GM23338 (cell line): Measurements from ENCODE around the gene TBC1D9. TPM values are rescaled to one million over a fixed set of nuclear protein-coding genes. Genes with fewer than 3 reads are reported as not detected.

ENCODE experiments used
- ATAC-seq: fragments of 200-7000 bp; cut with Tn5 transposase; 3 replicates; pipeline ENCODE4 v1.9.1; 2020
- DNase-seq: peaks from one replicate; pipeline ENCODE4 v3.0.0-alpha.2; 2015; ENCODE audit warnings: low spot score
- H2AFZ ChIP-seq: fragments of 200-600 bp; sonication (generic); 2 replicates; pipeline ENCODE4 v1.8.0; 2016; ENCODE audit warnings: antibody characterized with exemption, mild to moderate bottlenecking, moderate library complexity
- H3F3A ChIP-seq: fragments of 200-600 bp; sonication (generic); replicated peaks from 2 replicates; pipeline ENCODE4 v1.8.0; 2017; ENCODE audit warnings: antibody characterized with exemption, mixed run types, low read depth
- H3K27ac ChIP-seq: fragments of 200-600 bp; sonication (generic); 2 replicates; pipeline ENCODE4 v1.6.1; 2016; ENCODE audit warnings: low read depth
- H3K27me3 ChIP-seq: fragments of 200-600 bp; sonication (generic); 2 replicates; pipeline ENCODE4 v1.8.0; 2016; ENCODE audit warnings: mild to moderate bottlenecking, mixed run types, moderate library complexity; ENCODE audit not compliant: insufficient read depth
- H3K36me3 ChIP-seq: fragments of 200-600 bp; sonication (generic); 2 replicates; pipeline ENCODE4 v1.8.0; 2016; ENCODE audit warnings: mild to moderate bottlenecking; ENCODE audit not compliant: insufficient read depth
- H3K4me1 ChIP-seq: fragments of 200-600 bp; sonication (generic); 2 replicates; pipeline ENCODE4 v1.8.0; 2016; ENCODE audit warnings: mild to moderate bottlenecking, moderate library complexity; ENCODE audit not compliant: insufficient read depth
- H3K4me2 ChIP-seq: fragments of 200-600 bp; sonication (generic); 2 replicates; pipeline ENCODE4 v1.7.1; 2017; ENCODE audit warnings: mixed run types
- H3K4me3 ChIP-seq: fragments of 200-600 bp; sonication (generic); 2 replicates; pipeline ENCODE4 v1.6.1; 2016; ENCODE audit warnings: mixed run types
- H3K79me2 ChIP-seq: fragments of 200-600 bp; sonication (generic); replicated peaks from 2 replicates; pipeline ENCODE4 v1.8.0; 2017; ENCODE audit warnings: mild to moderate bottlenecking; ENCODE audit not compliant: insufficient read depth
- H3K9me2 ChIP-seq: fragments of 200-600 bp; sonication (generic); 2 replicates; pipeline ENCODE4 v1.8.0; 2017; ENCODE audit not compliant: insufficient read depth
- H4K20me1 ChIP-seq: fragments of 200-600 bp; sonication (generic); replicated peaks from 2 replicates; pipeline ENCODE4 v1.8.0; 2017; ENCODE audit warnings: mild to moderate bottlenecking; ENCODE audit not compliant: insufficient read depth
- H3K27ac Mint-ChIP-seq: 2 replicates; pipeline ENCODE4 v1.8.0; 2020; ENCODE audit warnings: inconsistent platforms, mild to moderate bottlenecking, moderate library complexity, mixed read lengths
- H3K27me3 Mint-ChIP-seq: 3 replicates; pipeline ENCODE4 v1.8.0; 2022; ENCODE audit warnings: low read depth, mild to moderate bottlenecking, moderate library complexity, mixed read lengths, inconsistent platforms; ENCODE audit not compliant: insufficient read depth, poor library complexity
- H3K36me3 Mint-ChIP-seq: 3 replicates; pipeline ENCODE4 v1.8.0; 2021; ENCODE audit warnings: low read depth, mild to moderate bottlenecking, inconsistent platforms, moderate library complexity, mixed read lengths
- H3K4me1 Mint-ChIP-seq: 3 replicates; pipeline ENCODE4 v1.8.0; 2020; ENCODE audit warnings: mild to moderate bottlenecking, inconsistent platforms, mixed read lengths
- H3K4me3 Mint-ChIP-seq: 3 replicates; pipeline ENCODE4 v1.8.0; 2021; ENCODE audit warnings: moderate library complexity, mild to moderate bottlenecking, inconsistent platforms, mixed read lengths
- H3K9me3 Mint-ChIP-seq: 3 replicates; pipeline ENCODE4 v1.8.0; 2020; ENCODE audit warnings: moderate library complexity, mild to moderate bottlenecking, inconsistent platforms, mixed read lengths
- CREB1 ChIP-seq: fragments of 250-450 bp; sonication (Bioruptor Pico); IDR thresholded peaks from 2 replicates; pipeline ENCODE4 v1.5.0; 2020; ENCODE audit warnings: low read depth, mild to moderate bottlenecking, moderate library complexity
- EZH2 ChIP-seq: fragments of 200-600 bp; sonication (generic); IDR thresholded peaks from one replicate; pipeline ENCODE4 v1.8.0; 2017; ENCODE audit warnings: antibody characterized with exemption, mild to moderate bottlenecking, low read depth; ENCODE audit not compliant: unreplicated experiment
- EZH2phosphoT487 ChIP-seq: fragments of 200-600 bp; sonication (generic); IDR thresholded peaks from one replicate; pipeline ENCODE4 v1.8.1; 2018; ENCODE audit warnings: antibody characterized with exemption; ENCODE audit not compliant: unreplicated experiment
- JUNB ChIP-seq: IDR thresholded peaks from one replicate; pipeline ENCODE4 v1.6.1; 2016; ENCODE audit warnings: antibody characterized with exemption; ENCODE audit not compliant: unreplicated experiment
- NANOG ChIP-seq: IDR thresholded peaks from 2 replicates; pipeline ENCODE4 v1.6.1; 2016; ENCODE audit warnings: antibody characterized with exemption, borderline replicate concordance
- STAT1 ChIP-seq: IDR thresholded peaks from one replicate; pipeline ENCODE4 v1.6.1; 2016; ENCODE audit warnings: antibody characterized with exemption; ENCODE audit not compliant: unreplicated experiment
- ZNF114 ChIP-seq: fragments of 250-450 bp; sonication (Bioruptor Pico); IDR thresholded peaks from 2 replicates; pipeline ENCODE4 v1.5.0; 2020; ENCODE audit warnings: mild to moderate bottlenecking, moderate library complexity
- polyA plus RNA-seq: library from polyadenylated mRNA; unstranded; fragments of >200 nt; fragmentation: Nextera tagmentation; extraction: Ambion mirVana; gene quantifications from 2 replicates; pipeline ENCODE4 v1.2.1, GENCODE V29; 2016
- total RNA-seq: library from RNA; depleted of rRNA; stranded (reverse); fragments of >200 nt; shearing (Covaris generic); gene quantifications from 2 replicates; pipeline ENCODE4 v1.2.3, GENCODE V29; 2014
- TF ChIP-seq, protein P1 (sequence below): IDR thresholded peaks from one replicate; pipeline ENCODE4 v1.6.1; 2018; ENCODE audit warnings: antibody characterized with exemption; ENCODE audit not compliant: unreplicated experiment
- TF ChIP-seq, protein P2 (sequence below), 2 experiments: fragments of 200-600 bp in 1 of 2; sonication (generic) in 1 of 2; conservative IDR thresholded peaks; 2 replicates each; pipeline versions ENCODE4 v1.5.1 to v1.6.1; 2016 to 2017; ENCODE audit warnings: antibody characterized with exemption in 2 of 2, low read depth in 2 of 2, mild to moderate bottlenecking in 2 of 2, moderate library complexity in 1 of 2

Gene TBC1D9
- total and polyA plus RNA-seq, 2 experiments from 2014 or later, result 0.03 to 0.56 TPM

DNA sequence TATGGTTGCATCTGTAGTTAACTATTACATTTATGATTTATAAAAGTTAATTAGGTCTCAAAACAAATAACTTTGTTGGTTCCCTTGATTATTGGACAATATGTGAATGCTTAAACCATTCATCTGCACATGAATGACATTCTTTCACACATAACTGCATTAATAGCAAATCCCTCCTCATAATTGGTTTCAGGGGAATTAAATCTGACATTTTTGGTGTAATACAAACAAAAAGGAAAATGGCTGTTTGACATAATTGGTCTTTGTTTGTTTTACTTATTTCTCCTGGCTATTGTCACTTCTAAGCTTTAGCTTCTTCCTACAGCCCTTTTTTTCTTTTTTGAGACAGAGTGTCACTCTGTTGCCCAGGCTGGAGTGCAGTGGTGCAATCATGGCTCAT, 71.9 kb downstream of the TBC1D9 start:
- Mint-ChIP-seq H3K9me3 (no peaks in the 10 kb centered on the region), H3K27ac (no peak overlapping the region), H3K4me3 (no peak overlapping the region), H3K36me3 (no peaks in the 10 kb centered on the region), H3K4me1 (peaks cover 5% of the 10 kb centered on the region), H3K27me3 (peaks cover 7% of the 10 kb centered on the region)
- Histone ChIP-seq H3K4me3 (no peak overlapping the region), H2AFZ (no peak overlapping the region), H3K4me2 (no peak overlapping the region), H3K79me2 (no peaks in the 10 kb centered on the region), H3F3A (no peaks in the 10 kb centered on the region), H3K9me2 (no peaks in the 10 kb centered on the region), H3K4me1 (no peaks in the 10 kb centered on the region; the same call in 1 of the 2 replicates), H3K27ac (no peak overlapping the region), H4K20me1 (no peaks in the 10 kb centered on the region), H3K36me3 (no peaks in the 10 kb centered on the region), H3K27me3 (peaks cover 12% of the 10 kb centered on the region; the same call in 1 of the 2 replicates)
- ATAC-seq (no peak), DNase-seq (no peak)
- TF ChIP-seq NANOG (no peak), EZH2phosphoT487 (no peak), STAT1 (no peak)
- TF ChIP-seq, protein P1, sequence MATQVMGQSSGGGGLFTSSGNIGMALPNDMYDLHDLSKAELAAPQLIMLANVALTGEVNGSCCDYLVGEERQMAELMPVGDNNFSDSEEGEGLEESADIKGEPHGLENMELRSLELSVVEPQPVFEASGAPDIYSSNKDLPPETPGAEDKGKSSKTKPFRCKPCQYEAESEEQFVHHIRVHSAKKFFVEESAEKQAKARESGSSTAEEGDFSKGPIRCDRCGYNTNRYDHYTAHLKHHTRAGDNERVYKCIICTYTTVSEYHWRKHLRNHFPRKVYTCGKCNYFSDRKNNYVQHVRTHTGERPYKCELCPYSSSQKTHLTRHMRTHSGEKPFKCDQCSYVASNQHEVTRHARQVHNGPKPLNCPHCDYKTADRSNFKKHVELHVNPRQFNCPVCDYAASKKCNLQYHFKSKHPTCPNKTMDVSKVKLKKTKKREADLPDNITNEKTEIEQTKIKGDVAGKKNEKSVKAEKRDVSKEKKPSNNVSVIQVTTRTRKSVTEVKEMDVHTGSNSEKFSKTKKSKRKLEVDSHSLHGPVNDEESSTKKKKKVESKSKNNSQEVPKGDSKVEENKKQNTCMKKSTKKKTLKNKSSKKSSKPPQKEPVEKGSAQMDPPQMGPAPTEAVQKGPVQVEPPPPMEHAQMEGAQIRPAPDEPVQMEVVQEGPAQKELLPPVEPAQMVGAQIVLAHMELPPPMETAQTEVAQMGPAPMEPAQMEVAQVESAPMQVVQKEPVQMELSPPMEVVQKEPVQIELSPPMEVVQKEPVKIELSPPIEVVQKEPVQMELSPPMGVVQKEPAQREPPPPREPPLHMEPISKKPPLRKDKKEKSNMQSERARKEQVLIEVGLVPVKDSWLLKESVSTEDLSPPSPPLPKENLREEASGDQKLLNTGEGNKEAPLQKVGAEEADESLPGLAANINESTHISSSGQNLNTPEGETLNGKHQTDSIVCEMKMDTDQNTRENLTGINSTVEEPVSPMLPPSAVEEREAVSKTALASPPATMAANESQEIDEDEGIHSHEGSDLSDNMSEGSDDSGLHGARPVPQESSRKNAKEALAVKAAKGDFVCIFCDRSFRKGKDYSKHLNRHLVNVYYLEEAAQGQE, result no peak
- TF ChIP-seq, protein P2, sequence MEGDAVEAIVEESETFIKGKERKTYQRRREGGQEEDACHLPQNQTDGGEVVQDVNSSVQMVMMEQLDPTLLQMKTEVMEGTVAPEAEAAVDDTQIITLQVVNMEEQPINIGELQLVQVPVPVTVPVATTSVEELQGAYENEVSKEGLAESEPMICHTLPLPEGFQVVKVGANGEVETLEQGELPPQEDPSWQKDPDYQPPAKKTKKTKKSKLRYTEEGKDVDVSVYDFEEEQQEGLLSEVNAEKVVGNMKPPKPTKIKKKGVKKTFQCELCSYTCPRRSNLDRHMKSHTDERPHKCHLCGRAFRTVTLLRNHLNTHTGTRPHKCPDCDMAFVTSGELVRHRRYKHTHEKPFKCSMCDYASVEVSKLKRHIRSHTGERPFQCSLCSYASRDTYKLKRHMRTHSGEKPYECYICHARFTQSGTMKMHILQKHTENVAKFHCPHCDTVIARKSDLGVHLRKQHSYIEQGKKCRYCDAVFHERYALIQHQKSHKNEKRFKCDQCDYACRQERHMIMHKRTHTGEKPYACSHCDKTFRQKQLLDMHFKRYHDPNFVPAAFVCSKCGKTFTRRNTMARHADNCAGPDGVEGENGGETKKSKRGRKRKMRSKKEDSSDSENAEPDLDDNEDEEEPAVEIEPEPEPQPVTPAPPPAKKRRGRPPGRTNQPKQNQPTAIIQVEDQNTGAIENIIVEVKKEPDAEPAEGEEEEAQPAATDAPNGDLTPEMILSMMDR (conservative IDR thresholded peaks at IDR 0.05; ENCODE audit: low read depth in 2 of 2), result no peak

DNA sequence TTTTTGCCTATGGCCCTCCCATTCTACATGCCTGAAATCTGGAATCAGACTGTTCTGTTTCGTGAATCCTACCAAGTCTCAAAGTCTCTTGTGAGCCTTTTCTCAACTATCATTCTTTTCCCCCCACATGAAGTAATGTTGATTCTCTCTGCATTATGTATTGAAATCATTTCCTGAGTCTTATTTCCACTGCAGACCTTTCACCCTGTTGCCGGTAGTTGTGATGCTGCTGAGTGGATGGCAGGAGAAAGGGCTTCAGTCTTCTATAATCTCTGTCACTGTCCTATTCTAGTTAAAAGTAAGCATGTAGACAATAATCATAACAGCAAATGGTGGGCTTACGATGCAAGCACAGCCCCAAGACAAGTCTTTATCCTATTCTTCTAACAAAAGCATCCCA, 75.0 kb downstream of the TBC1D9 start:
- Histone ChIP-seq H3K4me3 (no peak overlapping the region), H2AFZ (no peak overlapping the region), H3K9me2 (no peaks in the 10 kb centered on the region), H3K4me1 (no peaks in the 10 kb centered on the region), H3K36me3 (no peaks in the 10 kb centered on the region), H3K4me2 (no peak overlapping the region), H4K20me1 (no peaks in the 10 kb centered on the region), H3F3A (no peaks in the 10 kb centered on the region), H3K27ac (no peak overlapping the region), H3K79me2 (no peaks in the 10 kb centered on the region), H3K27me3 (no peaks in the 10 kb centered on the region)
- ATAC-seq (no peak), DNase-seq (no peak)
- H3K9me3 Mint-ChIP-seq, result no peaks in the 10 kb centered on the region
- H3K4me1 Mint-ChIP-seq, result no peaks in the 10 kb centered on the region
- no peak overlapping the region for H3K4me3 Mint-ChIP-seq
- no peak overlapping the region for H3K27ac Mint-ChIP-seq
- H3K27me3 Mint-ChIP-seq, result no peaks in the 10 kb centered on the region
- TF ChIP-seq EZH2phosphoT487, result no peak
- TF ChIP-seq JUNB, result no peak
- no peak for TF ChIP-seq ZNF114 (CRISPR knock-in tag)
- TF ChIP-seq CREB1 (CRISPR knock-in tag), result no peak
- TF ChIP-seq STAT1, result no peak
- no peak for TF ChIP-seq EZH2
- H3K36me3 Mint-ChIP-seq, result no peaks in the 10 kb centered on the region
